DOHH2 (cell line): ENCODE results near the gene RABL3.
"Not testable (repeated sequence)": the region's sequence is repeated elsewhere in the genome, so short reads cannot be mapped to it uniquely, and the experiment has no call there.

Experiments used
- H3F3A ChIP-seq: fragments of 200-600 bp; sonication (generic), shearing (Covaris generic); 2 replicates; pipeline ENCODE4 v1.6.0; 2016; ENCODE audit warnings: antibody characterized with exemption, mild to moderate bottlenecking; ENCODE audit not compliant: control insufficient read depth, insufficient read depth
- H3K27ac ChIP-seq: fragments of 200-600 bp; sonication (generic); 2 replicates; pipeline ENCODE4 v1.5.1; 2014; ENCODE audit warnings: low read depth, mild to moderate bottlenecking, low read length, moderate library complexity
- H3K27me3 ChIP-seq: fragments of 200-600 bp; sonication (generic); 2 replicates; pipeline ENCODE4 v1.6.1; 2014; ENCODE audit warnings: mild to moderate bottlenecking, low read length, mixed read lengths; ENCODE audit not compliant: control insufficient read depth
- H3K36me3 ChIP-seq: fragments of 200-600 bp; sonication (generic); 2 replicates; pipeline ENCODE4 v1.6.1; 2014; ENCODE audit warnings: mild to moderate bottlenecking, low read length, moderate library complexity, mixed read lengths; ENCODE audit not compliant: control insufficient read depth
- H3K4me1 ChIP-seq: fragments of 200-600 bp; sonication (generic); 2 replicates; pipeline ENCODE4 v1.6.1; 2014; ENCODE audit warnings: mild to moderate bottlenecking, low read length, mixed read lengths; ENCODE audit not compliant: control insufficient read depth
- H3K4me2 ChIP-seq: fragments of 200-600 bp; sonication (generic); 2 replicates; pipeline ENCODE4 v1.6.0; 2014; ENCODE audit warnings: mild to moderate bottlenecking, low read length, moderate library complexity
- H3K4me3 ChIP-seq: fragments of 200-600 bp; sonication (generic); 2 replicates; pipeline ENCODE4 v1.5.1; 2014; ENCODE audit warnings: mild to moderate bottlenecking, low read length, mixed read lengths
- H3K79me2 ChIP-seq: fragments of 200-600 bp; sonication (generic); 2 replicates; pipeline ENCODE4 v1.6.1; 2014; ENCODE audit warnings: mild to moderate bottlenecking, low read length, mixed read lengths; ENCODE audit not compliant: control insufficient read depth
- H3K9me2 ChIP-seq: fragments of 200-600 bp; sonication (generic); replicated peaks from 2 replicates; pipeline ENCODE4 v1.6.1; 2014; ENCODE audit warnings: mild to moderate bottlenecking, low read length, mixed read lengths; ENCODE audit not compliant: control insufficient read depth
- H3K9me3 ChIP-seq: fragments of 200-600 bp; sonication (generic); 2 replicates; pipeline ENCODE4 v1.6.1; 2014; ENCODE audit warnings: antibody characterized with exemption, low read length, mixed read lengths; ENCODE audit not compliant: control insufficient read depth, insufficient read depth
- H4K20me1 ChIP-seq: fragments of 200-600 bp; sonication (generic); 2 replicates; pipeline ENCODE4 v1.6.0; 2014; ENCODE audit warnings: low read depth, mild to moderate bottlenecking, antibody characterized with exemption, low read length, moderate library complexity; ENCODE audit not compliant: control insufficient read depth, insufficient read depth
- CTCF ChIP-seq: fragments of 200-600 bp; sonication (generic); IDR thresholded peaks from one replicate; pipeline ENCODE4 v1.5.1; 2014; ENCODE audit warnings: antibody characterized with exemption, mild to moderate bottlenecking, low read depth, low read length; ENCODE audit not compliant: poor library complexity, severe bottlenecking
- EZH2phosphoT487 ChIP-seq: fragments of 200-600 bp; sonication (generic); IDR thresholded peaks from 2 replicates; pipeline ENCODE4 v1.6.1; 2017; ENCODE audit warnings: borderline replicate concordance, mild to moderate bottlenecking, antibody characterized with exemption, low read length, moderate library complexity, mixed read lengths

RABL3 gene

DNA sequence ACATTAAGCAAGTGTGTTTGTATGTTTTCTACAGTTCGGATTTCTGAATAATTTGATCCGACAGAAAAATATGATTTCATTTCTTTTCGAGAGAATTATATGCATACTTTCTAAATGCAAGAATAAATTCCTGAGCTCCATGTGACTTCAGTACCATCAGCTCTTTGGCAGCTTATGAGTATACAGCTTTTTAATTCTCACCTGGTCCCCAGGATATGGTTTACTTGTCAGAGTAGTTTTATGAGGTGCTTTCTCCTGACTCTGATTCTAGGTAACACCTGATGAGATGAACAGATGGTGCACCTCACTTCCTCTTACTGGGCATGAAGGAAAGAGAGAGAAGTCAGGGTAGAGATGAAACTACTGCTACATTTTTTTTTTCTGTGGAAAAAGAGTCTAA lies 63.3 kb downstream of the RABL3 start:
- Histone ChIP-seq H3K4me2 (no peak overlapping the region), H3K36me3 (no peaks in the 10 kb centered on the region), H3K27me3 (no peaks in the 10 kb centered on the region), H4K20me1 (no peaks in the 10 kb centered on the region), H3K4me1 (no peaks in the 10 kb centered on the region), H3F3A (no peaks in the 10 kb centered on the region), H3K4me3 (no peak overlapping the region), H3K9me3 (peaks cover 6% of the 10 kb centered on the region; the same call in 1 of the 2 replicates), H3K79me2 (no peaks in the 10 kb centered on the region), H3K9me2 (no peaks in the 10 kb centered on the region), H3K27ac (no peak overlapping the region)
- TF ChIP-seq CTCF = no peak
- TF ChIP-seq EZH2phosphoT487 = no peak

- no peak overlapping the region for H3K4me2 ChIP-seq
- peaks cover 6% of the 10 kb centered on the region; the same call in 1 of the 2 replicates for H3K9me3 ChIP-seq
- no peaks in the 10 kb centered on the region for H3K79me2 ChIP-seq
These were observed 63.9 kb downstream of the RABL3 start for GRCh38 chr3:120678331-120678947.

GRCh38 chr3:120677193-120677592 lies 65.1 kb downstream of the RABL3 start:
- not testable (repeated sequence) for H3K4me1 ChIP-seq, H3K79me2 ChIP-seq, H3K4me2 ChIP-seq, H3F3A ChIP-seq, H4K20me1 ChIP-seq, H3K27me3 ChIP-seq, H3K9me2 ChIP-seq, H3K27ac ChIP-seq, H3K36me3 ChIP-seq, H3K9me3 ChIP-seq, H3K4me3 ChIP-seq

More at GRCh38 chr3:120678331-120678947, 63.9 kb downstream of the RABL3 start:
- Histone ChIP-seq H3K36me3 (no peaks in the 10 kb centered on the region), H3F3A (no peaks in the 10 kb centered on the region), H3K4me3 (no peak overlapping the region), H3K4me1 (no peaks in the 10 kb centered on the region), H3K9me2 (no peaks in the 10 kb centered on the region), H3K27ac (no peak overlapping the region), H4K20me1 (no peaks in the 10 kb centered on the region), H3K27me3 (no peaks in the 10 kb centered on the region)
- TF ChIP-seq EZH2phosphoT487 (no peak), CTCF (no peak)

- Histone ChIP-seq H3K4me2 (no peak overlapping the region), H3K4me1 (no peaks in the 10 kb centered on the region), H4K20me1 (no peaks in the 10 kb centered on the region), H3K36me3 (no peaks in the 10 kb centered on the region), H3K9me3 (peaks cover 4% of the 10 kb centered on the region), H3K27me3 (no peaks in the 10 kb centered on the region), H3K4me3 (no peak overlapping the region), H3K9me2 (no peaks in the 10 kb centered on the region), H3F3A (no peaks in the 10 kb centered on the region), H3K27ac (no peak overlapping the region), H3K79me2 (no peaks in the 10 kb centered on the region)
- no peak for TF ChIP-seq EZH2phosphoT487
- no peak for TF ChIP-seq CTCF
These were observed 69.2 kb downstream of the RABL3 start for GRCh38 chr3:120673116-120673515.
